Kidney (tissue), 14 donors: Measurements from ENCODE around the gene ARHGAP18. TPM values are rescaled to one million over a fixed set of nuclear protein-coding genes. Genes with fewer than 3 reads are reported as not detected.

Experiments used
- DNase-seq, 5 donors: peaks; one replicate each; pipeline ENCODE4 v3.0.0-alpha.2; 2013 to 2020
- FAIRE-seq: peaks from 2 replicates; lab custom pipeline; 2012; peaks lifted over from hg19 to GRCh38; lab: Jason Lieb, UNC
- H3K27ac ChIP-seq, 2 donors: one replicate each; pipeline ENCODE4 v1.7.0; 2013; ENCODE audit warnings: low read depth in 2 of 2, low read length in 2 of 2, inconsistent platforms in 1 of 2
- H3K27me3 ChIP-seq: one replicate; pipeline ENCODE4 v1.7.1; 2013; ENCODE audit warnings: low read length, inconsistent platforms; ENCODE audit not compliant: control insufficient read depth, insufficient read depth
- H3K36me3 ChIP-seq, 3 donors: one replicate each; pipeline versions ENCODE4 v1.7.0 to v1.7.1; 2013; ENCODE audit warnings: low read length in 3 of 3, control low read depth in 1 of 3, inconsistent platforms in 1 of 3; ENCODE audit not compliant: insufficient read depth in 3 of 3, control insufficient read depth in 2 of 3
- H3K4me1 ChIP-seq, 3 donors: one replicate each; pipeline versions ENCODE4 v1.7.0 to v1.7.1; 2013; ENCODE audit warnings: low read length in 3 of 3, inconsistent platforms in 1 of 3, low read depth in 1 of 3; ENCODE audit not compliant: control insufficient read depth in 2 of 3, insufficient read depth in 2 of 3
- H3K4me3 ChIP-seq, 3 donors: one replicate each; pipeline versions ENCODE4 v1.7.0 to v1.8.1; 2013; ENCODE audit warnings: low read length in 3 of 3, control low read depth in 1 of 3, inconsistent platforms in 1 of 3
- H3K9ac ChIP-seq, 3 donors: one replicate each; pipeline versions ENCODE4 v1.7.0 to v1.7.1; 2013; ENCODE audit warnings: low read length in 3 of 3, control low read depth in 1 of 3, inconsistent platforms in 1 of 3
- H3K9me3 ChIP-seq, 3 donors: one replicate each; pipeline versions ENCODE4 v1.7.0 to v1.7.1; 2013; ENCODE audit warnings: low read length in 3 of 3, control low read depth in 1 of 3, inconsistent platforms in 1 of 3; ENCODE audit not compliant: control insufficient read depth in 2 of 3, insufficient read depth in 1 of 3
- intact Hi-C: fragments of 100-400 bp; cut with DNase I; formaldehyde crosslinking; loops from one replicate; pipeline ENCODE4 v1.11.1; 2022
- polyA plus RNA-seq: library from polyadenylated mRNA; stranded (reverse); fragments of 350-450 nt; fragmentation: Illumina TruSeq; extraction: RNeasy Lipid Tissue Mini Kit (QIAGEN cat#74804); gene quantifications from one replicate; pipeline ENCODE4 v1.2.3, GENCODE V29; 2014; ENCODE audit warnings: low read depth, low replicate concordance; ENCODE audit not compliant: insufficient read depth
- total RNA-seq: library from RNA; stranded (reverse); fragmentation: NEBNext Ultra II Directional; extraction: Animal tissue kit (Norgen Biotek cat#: 25700); gene quantifications from one replicate; pipeline ENCODE4 v1.2.1, GENCODE V29; 2021
- TF ChIP-seq, protein P1 (sequence below): IDR thresholded peaks from 3 replicates; pipeline ENCODE4 v1.5.1; 2012; ENCODE audit warnings: mild to moderate bottlenecking, moderate library complexity, borderline replicate concordance; ENCODE audit not compliant: insufficient read depth; ENCODE audit errors: extremely low read depth
- donor health status: control.
- donor health status: control.
- donor health status: control.
- donor health status: control.
- donor health status: control.
- donor health status: DM: yes; HTN: yes; CAD: no.
- donor health status: Normal renal cell carcinoma (clear cell type).

The ARHGAP18 gene
- total and polyA plus RNA-seq, 2 donors from 2014 or later = 26.5 to 39.8 TPM

DNA sequence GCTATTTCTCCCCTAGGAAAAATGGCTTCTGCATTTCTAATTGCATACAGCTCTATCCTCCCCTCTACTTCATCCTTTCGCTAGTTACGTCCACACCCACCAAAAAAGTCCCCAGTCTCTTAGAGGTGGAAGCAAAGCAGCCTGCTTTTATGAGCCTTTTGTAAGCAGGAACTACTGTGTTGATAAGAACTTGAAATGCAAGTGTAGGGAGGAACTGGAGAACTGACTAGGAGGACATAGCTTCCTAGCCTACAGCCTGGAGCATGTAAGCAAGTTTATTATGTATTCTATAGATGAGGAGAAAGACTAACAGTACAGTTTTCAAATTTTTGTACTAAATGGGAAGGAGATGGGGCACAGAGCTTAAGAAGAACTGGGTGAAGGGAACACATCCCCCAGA is 10.3 kb downstream of the ARHGAP18 start:
- Histone ChIP-seq H3K9me3 (no peaks in the 10 kb centered on the region), H3K4me1 (peaks cover 0 to 18% (median 3%) of the 10 kb centered on the region in 3 donors), H3K9ac (no peak overlapping the region), H3K27me3 (no peaks in the 10 kb centered on the region), H3K4me3 (no peak overlapping the region), H3K27ac (no peak overlapping the region), H3K36me3 (no peaks in the 10 kb centered on the region)
- no peak for DNase-seq
- intact Hi-C loops = no loop called here
- TF ChIP-seq, protein P1, sequence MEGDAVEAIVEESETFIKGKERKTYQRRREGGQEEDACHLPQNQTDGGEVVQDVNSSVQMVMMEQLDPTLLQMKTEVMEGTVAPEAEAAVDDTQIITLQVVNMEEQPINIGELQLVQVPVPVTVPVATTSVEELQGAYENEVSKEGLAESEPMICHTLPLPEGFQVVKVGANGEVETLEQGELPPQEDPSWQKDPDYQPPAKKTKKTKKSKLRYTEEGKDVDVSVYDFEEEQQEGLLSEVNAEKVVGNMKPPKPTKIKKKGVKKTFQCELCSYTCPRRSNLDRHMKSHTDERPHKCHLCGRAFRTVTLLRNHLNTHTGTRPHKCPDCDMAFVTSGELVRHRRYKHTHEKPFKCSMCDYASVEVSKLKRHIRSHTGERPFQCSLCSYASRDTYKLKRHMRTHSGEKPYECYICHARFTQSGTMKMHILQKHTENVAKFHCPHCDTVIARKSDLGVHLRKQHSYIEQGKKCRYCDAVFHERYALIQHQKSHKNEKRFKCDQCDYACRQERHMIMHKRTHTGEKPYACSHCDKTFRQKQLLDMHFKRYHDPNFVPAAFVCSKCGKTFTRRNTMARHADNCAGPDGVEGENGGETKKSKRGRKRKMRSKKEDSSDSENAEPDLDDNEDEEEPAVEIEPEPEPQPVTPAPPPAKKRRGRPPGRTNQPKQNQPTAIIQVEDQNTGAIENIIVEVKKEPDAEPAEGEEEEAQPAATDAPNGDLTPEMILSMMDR = no peak
- no peak for FAIRE-seq

DNA sequence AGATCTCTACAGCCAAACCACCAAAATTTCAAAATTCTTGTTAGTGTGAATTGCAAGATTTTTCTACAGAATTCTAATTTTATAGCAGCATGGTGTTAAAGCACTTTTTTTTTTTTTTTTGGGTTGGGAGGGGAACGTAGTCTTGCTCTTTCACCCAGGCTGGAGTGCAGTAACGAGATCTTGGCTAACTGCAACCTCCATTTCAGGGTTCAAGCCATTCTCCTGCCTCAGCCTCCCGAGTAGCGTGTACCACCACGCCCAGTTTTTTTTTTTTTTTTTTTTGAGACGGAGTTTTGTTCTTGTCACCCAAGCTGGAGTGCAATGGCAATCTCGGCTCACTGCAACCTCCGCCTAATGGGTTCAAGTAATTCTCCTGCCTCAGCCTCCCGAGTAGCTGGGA is 11.5 kb downstream of the ARHGAP18 start:
- Histone ChIP-seq H3K36me3 (no peaks in the 10 kb centered on the region), H3K27ac (no peak overlapping the region), H3K4me3 (no peak overlapping the region), H3K27me3 (no peaks in the 10 kb centered on the region), H3K4me1 (peaks cover 0 to 18% (median 3%) of the 10 kb centered on the region in 3 donors), H3K9ac (no peak overlapping the region), H3K9me3 (no peaks in the 10 kb centered on the region)
- intact Hi-C loops = no loop called here
- TF ChIP-seq, protein P1 = no peak
- DNase-seq (no peak), FAIRE-seq (no peak)

DNA sequence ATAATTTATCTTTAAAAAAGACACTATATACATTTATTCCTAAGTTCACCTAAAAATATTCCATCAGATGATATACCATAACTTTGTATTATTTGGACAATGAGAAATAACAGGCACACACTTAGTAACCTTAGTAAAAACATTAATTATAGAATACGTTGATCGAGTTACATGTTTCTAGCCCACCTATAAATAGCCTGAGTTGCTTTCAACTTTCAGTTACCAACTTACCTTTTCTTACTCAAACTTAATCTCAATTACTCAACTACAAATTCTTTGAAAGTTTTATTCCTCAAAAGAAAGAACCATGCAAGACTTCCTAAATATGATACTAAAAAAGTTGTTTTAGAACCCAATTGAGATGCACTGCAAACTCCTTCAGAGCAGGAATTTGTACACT is 12.2 kb downstream of the ARHGAP18 start:
- H3K36me3 ChIP-seq = no peaks in the 10 kb centered on the region
- FAIRE-seq = no peak
- peaks cover 0 to 18% (median 3%) of the 10 kb centered on the region in 3 donors for H3K4me1 ChIP-seq
- no peaks in the 10 kb centered on the region for H3K9me3 ChIP-seq
- TF ChIP-seq, protein P1 = no peak
- no peak overlapping the region for H3K4me3 ChIP-seq
- intact Hi-C loops = no loop called here
- no peak overlapping the region for H3K27ac ChIP-seq
- no peaks in the 10 kb centered on the region for H3K27me3 ChIP-seq
- no peak overlapping the region for H3K9ac ChIP-seq
- no peak for DNase-seq

GRCh38 chr6:129696843-129697242 is 13.1 kb downstream of the ARHGAP18 start:
- no peak for FAIRE-seq
- no peak overlapping the region for H3K27ac ChIP-seq
- no peaks in the 10 kb centered on the region for H3K9me3 ChIP-seq
- H3K36me3 ChIP-seq = no peaks in the 10 kb centered on the region
- H3K4me3 ChIP-seq = no peak overlapping the region
- intact Hi-C loops = no loop called here
- no peak for DNase-seq
- H3K27me3 ChIP-seq = no peaks in the 10 kb centered on the region
- TF ChIP-seq, protein P1 = no peak
- H3K4me1 ChIP-seq = peaks cover 0 to 18% (median 1%) of the 10 kb centered on the region in 3 donors
- no peak overlapping the region for H3K9ac ChIP-seq
